HG03565 (cell line): Measurements from ENCODE around the gene TTLL6.
"Not testable (repeated sequence)": the region's sequence is repeated elsewhere in the genome, so short reads cannot be mapped to it uniquely, and the experiment has no call there.

Experiments
- ATAC-seq: cut with Tn5 transposase; IDR thresholded peaks from one replicate; pipeline ENCODE4 v1.9.1; 2021; ENCODE audit warnings: mild to moderate bottlenecking, moderate library complexity; ENCODE audit not compliant: unreplicated experiment

Gene TTLL6

DNA sequence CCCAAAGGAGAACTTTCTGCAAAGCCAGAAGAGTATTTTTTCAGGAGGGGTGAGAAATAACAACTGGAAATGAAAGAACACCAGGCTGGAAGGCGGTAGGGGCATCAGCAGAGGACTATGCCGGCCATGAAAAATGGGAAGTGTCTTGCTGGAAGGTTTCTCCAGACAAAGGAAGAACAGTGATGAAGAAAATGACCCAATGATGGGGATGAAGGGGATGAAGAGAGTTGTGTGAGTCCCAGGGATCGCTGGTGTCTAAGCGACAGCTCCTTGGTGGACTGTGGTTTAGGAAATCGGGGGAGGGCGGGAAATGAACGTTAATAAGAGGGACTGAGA, 623 bp downstream of the TTLL6 start:
- no peak for ATAC-seq

DNA sequence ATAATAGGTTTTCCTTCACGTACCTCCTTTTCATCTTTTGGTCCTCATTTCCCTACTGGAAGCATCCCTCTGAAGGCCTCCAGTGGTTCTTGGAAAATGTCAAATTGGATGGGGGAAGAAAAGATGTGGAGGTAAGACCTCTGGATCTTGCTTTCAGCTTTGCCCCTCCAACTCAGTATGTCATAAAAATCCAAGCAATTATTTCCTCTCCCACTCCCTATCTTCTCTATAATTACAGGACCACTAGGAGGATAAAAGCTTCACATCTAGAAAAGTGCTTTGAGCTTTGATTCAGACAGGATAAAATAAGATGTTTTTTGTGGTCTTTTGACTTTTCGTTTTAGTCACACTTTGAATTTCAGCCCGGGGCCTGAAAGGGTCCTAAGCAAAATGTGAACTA, 1.7 kb downstream of the TTLL6 start:
- no peak for ATAC-seq

GRCh38 chr17:48814504-48814903, 2.5 kb downstream of the TTLL6 start:
- no peak for ATAC-seq

DNA sequence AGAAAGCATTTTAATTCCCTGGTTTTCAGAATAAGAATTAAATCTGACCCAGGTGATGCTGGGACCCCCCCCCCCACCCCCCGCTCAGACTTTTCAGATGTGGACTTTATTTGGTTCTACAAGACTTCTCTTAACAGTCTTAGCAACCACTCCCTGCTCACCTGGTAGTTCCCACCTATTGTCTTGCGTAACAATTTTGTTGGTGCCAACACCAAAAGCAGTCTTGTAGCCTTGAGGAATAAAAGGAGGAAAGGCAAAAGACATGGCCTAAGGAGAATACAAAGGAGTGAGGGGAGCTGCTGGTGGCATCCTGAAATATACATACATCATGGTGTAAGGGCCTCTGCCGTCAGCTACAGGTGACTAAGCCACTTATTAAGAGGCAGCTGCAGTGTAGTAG, 5.0 kb downstream of the TTLL6 start:
- ATAC-seq: no peak

- ATAC-seq: no peak
These were observed 7.8 kb downstream of the TTLL6 start for GRCh38 chr17:48809182-48809581.

DNA sequence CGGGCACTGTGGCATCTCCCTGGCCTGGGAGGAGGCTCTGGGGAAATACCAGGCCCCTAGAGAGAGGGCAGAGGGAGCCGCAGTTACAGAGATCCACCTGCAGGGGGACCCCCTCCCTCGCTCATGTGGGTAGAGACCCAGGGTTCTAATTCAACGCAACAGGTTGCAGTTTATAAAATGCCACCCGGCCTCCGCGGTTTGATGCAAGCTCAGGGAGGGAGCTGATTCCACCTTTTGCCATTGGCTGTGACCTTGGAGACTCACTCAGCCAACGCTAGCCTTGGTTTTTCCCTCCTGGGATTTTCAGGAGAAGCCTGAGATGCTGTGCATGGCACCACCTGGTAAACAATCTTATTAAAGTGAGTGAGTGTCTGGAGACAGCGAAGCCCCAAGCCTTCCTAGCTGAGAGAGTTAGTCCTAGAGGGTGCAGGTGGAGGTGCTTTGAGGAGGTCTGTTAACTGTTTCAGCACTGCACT, 12.1 kb downstream of the TTLL6 start:
- ATAC-seq: no peak

DNA sequence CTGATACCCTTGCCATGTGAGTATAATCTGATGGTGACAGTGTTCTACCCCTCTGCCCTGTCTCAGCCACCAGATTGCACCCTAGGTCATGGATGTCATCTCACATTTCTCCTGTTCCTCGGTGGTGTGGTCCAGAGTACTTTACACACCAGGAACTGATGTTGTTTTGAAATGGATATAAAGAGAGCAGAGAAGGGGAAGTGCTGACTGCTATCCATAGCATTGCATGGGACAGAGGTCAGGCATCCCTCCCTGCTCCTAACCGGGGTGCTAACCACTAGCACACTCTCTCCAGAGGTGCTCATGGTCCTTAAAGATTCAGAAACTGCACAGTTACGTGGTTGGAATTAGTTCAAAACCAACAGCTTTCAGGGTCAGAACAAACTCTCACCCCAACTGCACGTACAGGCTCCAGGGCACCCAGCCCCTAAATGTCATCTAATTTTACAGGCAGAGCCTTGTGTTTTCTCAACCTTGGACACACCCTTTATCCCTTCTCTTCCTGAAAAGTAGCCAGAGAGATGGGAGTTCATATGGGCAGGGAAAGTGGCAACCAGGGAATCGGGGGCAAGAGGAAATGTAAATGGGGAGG, 16.3 kb downstream of the TTLL6 start:
- no peak for ATAC-seq

DNA sequence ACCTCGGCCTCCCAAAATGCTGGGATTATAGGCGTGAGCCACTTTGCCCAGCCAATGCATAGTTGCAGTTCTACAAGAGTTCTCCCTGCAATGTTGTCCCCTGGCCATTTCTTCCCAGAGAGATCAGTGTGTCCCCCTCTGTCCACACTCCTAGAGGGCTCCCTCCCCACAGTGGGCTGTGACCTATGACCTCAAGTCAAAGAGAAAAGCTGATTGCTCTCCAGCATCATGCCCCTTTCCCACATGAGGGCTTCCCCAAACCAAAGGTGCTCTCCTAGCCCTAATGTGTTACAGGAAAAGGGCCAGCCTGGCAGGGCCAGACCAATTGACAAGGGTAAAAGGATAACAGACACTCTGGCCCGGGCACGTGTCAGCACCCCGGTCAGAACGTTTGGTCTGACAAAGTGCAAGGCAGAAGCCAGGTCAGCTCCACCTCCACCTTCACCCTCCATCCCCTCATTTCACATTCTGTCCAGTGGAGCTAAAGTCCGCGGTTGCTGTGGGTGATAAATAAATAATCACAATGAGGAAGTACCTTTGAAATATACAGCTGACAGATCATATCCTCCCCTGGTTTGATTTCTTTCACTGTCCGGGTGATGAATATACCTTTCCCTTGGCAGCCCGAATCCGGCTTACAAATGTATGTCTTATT, 17.8 kb downstream of the TTLL6 start:
- no peak for ATAC-seq

DNA sequence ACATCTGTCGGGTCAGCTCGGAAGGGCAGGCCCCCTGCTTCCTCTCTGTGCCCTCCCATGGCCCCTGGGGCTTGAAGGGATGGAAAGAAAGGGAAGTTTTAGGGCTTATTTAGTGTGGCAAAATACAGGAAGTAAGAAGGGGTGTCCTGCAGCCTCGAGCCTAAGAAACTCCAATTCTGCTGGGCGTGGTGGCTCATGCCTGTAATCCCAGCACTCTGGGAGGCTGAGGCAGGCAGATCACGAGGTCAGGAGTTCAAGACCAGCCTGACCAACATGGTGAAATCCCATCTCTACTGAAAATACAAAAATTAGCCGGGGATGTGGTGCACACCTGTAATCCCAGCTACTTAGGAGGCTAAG, 20.9 kb downstream of the TTLL6 start:
- not testable (repeated sequence) for ATAC-seq

GRCh38 chr17:48795444-48796162, 21.4 kb downstream of the TTLL6 start:
- no peak for ATAC-seq

- ATAC-seq: no peak
These were observed 24.8 kb downstream of the TTLL6 start for GRCh38 chr17:48792033-48792798.

DNA sequence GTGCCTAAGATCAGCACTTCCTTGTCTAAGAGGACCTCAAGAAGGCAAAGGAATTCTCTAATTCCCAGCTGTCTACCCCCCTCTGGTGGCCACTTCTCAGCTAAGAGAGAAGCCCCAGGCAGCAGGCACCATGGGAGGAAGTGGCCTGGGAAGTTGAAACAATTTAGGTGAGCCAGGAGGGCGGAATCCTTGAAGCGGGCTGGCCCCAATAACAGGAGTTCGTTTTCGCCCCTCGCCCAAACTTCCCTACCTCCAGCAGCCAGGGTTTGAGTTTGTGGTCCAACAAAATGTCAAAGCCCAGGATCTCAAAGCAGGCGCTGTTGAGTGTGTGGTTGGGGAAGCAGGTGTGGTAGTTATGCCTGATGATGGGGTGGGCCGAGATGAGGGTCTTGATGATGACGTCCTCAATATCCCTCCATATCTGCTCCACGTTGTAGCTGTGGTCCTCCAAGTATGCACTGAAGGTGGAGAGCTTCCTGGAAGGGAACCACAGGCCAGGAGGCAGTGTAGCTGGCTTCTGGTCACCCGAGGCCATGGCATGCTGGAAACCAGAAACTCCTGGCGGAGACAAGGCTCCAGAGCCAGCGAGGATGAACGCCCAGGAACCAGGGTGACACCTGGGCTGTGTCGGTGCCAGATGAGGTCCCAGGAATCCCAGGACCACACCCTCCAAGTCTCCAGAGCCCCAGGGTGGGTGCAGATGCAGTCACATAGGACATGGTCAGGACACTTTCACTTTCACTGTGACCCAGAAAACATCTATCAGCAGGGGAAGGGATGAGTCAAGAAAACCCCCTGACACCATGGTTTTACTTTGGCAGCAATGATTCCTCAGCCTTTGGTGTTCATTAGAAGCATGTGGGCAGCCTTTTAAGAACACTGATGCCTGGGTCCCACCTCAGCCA, 25.6 kb downstream of the TTLL6 start:
- ATAC-seq: no peak

DNA sequence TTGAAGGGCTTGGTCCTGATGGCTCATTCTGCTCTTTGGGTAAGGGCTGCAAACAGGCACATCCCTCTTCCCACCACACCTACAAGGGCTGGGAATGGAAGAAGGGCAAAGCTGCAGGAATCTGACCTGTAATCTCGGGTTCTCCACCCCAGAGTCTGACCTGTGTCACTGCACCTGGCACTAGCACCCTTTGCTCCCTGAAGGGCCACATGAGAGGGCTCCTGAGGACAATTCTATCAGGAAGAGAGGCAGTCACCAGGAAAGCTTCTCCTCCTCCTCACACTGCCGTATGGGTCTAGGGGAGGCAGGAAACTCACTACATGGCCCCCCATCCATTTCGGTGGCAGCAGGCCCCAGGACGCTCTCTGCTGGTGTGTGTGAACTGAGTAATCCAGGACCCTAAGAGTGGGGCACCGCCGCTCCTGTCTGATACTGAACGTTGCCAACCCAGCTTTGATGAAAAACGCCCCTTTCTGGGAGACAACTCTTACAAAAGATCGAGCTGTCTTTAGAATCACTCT, 26.4 kb downstream of the TTLL6 start:
- ATAC-seq: no peak

DNA sequence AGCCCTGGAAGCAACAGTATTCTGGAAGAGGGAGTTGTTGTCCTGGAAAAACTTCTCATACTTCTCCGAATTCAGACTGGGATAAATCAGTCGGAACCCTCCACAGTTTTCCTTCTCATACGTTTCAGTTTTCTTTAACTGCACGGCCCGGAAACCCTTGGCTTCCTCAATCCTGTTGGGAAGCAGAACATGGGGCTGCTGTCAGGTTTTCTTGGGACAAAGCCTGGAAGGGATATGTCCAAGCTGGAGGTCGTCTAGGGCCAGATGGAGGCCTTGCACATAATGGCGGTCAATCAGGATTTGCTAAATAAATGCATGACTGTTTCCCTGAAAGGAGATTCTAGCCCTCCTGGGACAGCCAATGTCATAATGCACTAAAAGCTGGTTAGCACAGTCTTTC, 29.2 kb downstream of the TTLL6 start:
- no peak for ATAC-seq

GRCh38 chr17:48779421-48779820, 37.6 kb downstream of the TTLL6 start:
- ATAC-seq: no peak

DNA sequence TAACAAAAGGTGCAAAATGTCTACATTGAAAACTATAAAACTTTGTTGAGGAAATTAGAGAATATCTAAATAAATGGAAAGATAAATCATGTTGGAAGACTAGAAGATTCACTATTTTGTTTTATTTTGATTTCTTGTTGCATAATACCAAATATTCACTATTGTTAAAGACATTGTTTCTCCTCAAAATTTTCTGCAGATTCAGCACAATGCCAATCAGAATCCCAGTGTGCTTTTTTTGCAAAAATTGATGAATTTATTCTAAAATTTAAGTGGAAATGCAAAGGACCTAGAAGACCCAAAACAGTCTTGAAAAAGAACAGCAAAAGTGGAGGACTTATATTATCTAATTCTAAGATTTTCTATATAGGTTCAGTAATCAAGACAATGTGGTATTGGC, 40.4 kb downstream of the TTLL6 start:
- no peak for ATAC-seq

GRCh38 chr17:48773245-48773644, 43.8 kb downstream of the TTLL6 start:
- no peak for ATAC-seq

- ATAC-seq: no peak
These were observed 46.1 kb downstream of the TTLL6 start for GRCh38 chr17:48770954-48771353.

DNA sequence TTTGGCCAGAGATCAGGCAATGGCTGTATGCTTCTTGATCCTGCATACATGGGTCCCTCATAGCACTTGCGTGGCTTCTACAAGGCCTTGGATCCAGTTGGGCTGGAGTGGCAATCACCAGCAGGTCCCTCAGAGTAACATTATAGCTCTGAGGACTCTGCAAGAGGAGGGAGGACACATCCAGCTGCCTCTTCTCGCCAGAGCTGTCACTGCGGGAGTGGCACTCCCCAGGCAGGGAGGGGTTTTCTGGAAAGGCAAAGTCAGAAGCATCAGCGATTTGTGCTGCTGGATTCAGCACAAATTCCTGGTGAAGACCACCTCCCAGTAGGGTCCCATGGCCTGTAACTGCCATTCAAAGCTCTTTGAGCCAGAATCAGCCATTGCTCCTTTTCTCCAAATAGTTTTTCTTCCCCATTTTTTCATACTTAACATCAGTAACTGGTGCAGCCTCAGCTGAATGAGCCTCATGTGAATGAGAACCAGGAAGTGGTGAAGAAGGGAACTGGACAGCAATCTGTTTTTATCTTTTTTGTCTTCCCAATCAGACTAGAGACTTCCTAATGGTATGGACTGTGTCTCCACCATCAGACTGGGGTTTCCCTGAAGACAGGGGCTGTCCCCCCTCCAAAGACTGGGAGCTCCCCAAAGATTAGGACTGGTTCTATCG, 47.9 kb downstream of the TTLL6 start:
- no peak for ATAC-seq

GRCh38 chr17:48767263-48767774, 49.7 kb downstream of the TTLL6 start:
- ATAC-seq: no peak
